WTC11 (cell line): ENCODE measurements around the gene NTN3. TPM values are rescaled to one million over a fixed set of nuclear protein-coding genes. Genes with fewer than 3 reads are reported as not detected.

Source experiments
- ATAC-seq: fragments of 200-7000 bp; cut with Tn5 transposase; 2 replicates; pipeline ENCODE4 v1.10.0; 2021; ENCODE audit warnings: mild to moderate bottlenecking, moderate library complexity
- CTCF ChIA-PET: fragments of 300-600 bp; sonication (Branson Sonifier 250); formaldehyde crosslinking; loops from one replicate; lab custom pipeline; 2021; ENCODE audit warnings: antibody characterized with exemption; lab: Charles Lee
- POLR2A ChIA-PET: fragments of 350-600 bp; sonication (Branson Sonifier 250); formaldehyde crosslinking; loops from one replicate; lab custom pipeline; 2021; ENCODE audit warnings: antibody characterized with exemption; lab: Charles Lee
- DNase-seq: peaks from one replicate; pipeline ENCODE4 v3.0.0; 2021; ENCODE audit warnings: low spot score
- H3K27ac Mint-ChIP-seq: 2 replicates; pipeline ENCODE4 v1.8.0; 2021; ENCODE audit warnings: mixed read lengths
- H3K27me3 Mint-ChIP-seq: 2 replicates; pipeline ENCODE4 v1.8.0; 2021; ENCODE audit warnings: low read depth, mild to moderate bottlenecking, moderate library complexity, mixed read lengths
- H3K36me3 Mint-ChIP-seq: 2 replicates; pipeline ENCODE4 v1.8.0; 2021; ENCODE audit warnings: mixed read lengths
- H3K4me1 Mint-ChIP-seq: 2 replicates; pipeline ENCODE4 v1.8.0; 2022; ENCODE audit warnings: mixed read lengths
- H3K4me3 Mint-ChIP-seq: 2 replicates; pipeline ENCODE4 v1.8.0; 2021; ENCODE audit warnings: mild to moderate bottlenecking, moderate library complexity, mixed read lengths
- H3K9me3 Mint-ChIP-seq: 2 replicates; pipeline ENCODE4 v1.8.0; 2021; ENCODE audit warnings: mixed read lengths
- ATF2 ChIP-seq: sonication (generic); formaldehyde crosslinking; IDR thresholded peaks from 2 replicates; pipeline ENCODE4 v1.8.1; 2022; ENCODE audit warnings: low read depth, missing genetic modification reagents, borderline replicate concordance
- CREB1 ChIP-seq: sonication (generic); formaldehyde crosslinking; IDR thresholded peaks from 2 replicates; pipeline ENCODE4 v1.8.0; 2023; ENCODE audit warnings: mild to moderate bottlenecking, missing genetic modification reagents
- E2F4 ChIP-seq: sonication (generic); formaldehyde crosslinking; IDR thresholded peaks from 2 replicates; pipeline ENCODE4 v1.8.1; 2022; ENCODE audit warnings: low read depth, mild to moderate bottlenecking, moderate library complexity, missing genetic modification reagents, borderline replicate concordance
- NFATC4 ChIP-seq: fragments of 250-450 bp; sonication (Bioruptor Pico); IDR thresholded peaks from 2 replicates; pipeline ENCODE4 v1.9.0; 2021; ENCODE audit warnings: mild to moderate bottlenecking
- SMAD3 ChIP-seq: sonication (generic); formaldehyde crosslinking; IDR thresholded peaks from 2 replicates; pipeline ENCODE4 v1.8.0; 2022; ENCODE audit warnings: missing genetic modification reagents, mild to moderate bottlenecking, borderline replicate concordance
- TEAD4 ChIP-seq: sonication (generic); formaldehyde crosslinking; IDR thresholded peaks from 2 replicates; pipeline ENCODE4 v1.8.0; 2022; ENCODE audit warnings: mild to moderate bottlenecking, missing genetic modification reagents
- ZNF219 ChIP-seq: sonication (generic); formaldehyde crosslinking; IDR thresholded peaks from 2 replicates; pipeline ENCODE4 v1.8.0; 2023; ENCODE audit warnings: missing genetic modification reagents, mild to moderate bottlenecking, borderline replicate concordance
- ZNF281 ChIP-seq: sonication (generic); formaldehyde crosslinking; IDR thresholded peaks from 2 replicates; pipeline ENCODE4 v1.8.0; 2023; ENCODE audit warnings: mild to moderate bottlenecking, missing genetic modification reagents
- ZNF317 ChIP-seq: sonication (generic); formaldehyde crosslinking; IDR thresholded peaks from 2 replicates; pipeline ENCODE4 v1.8.1; 2023; ENCODE audit warnings: low read depth, mild to moderate bottlenecking, moderate library complexity, missing genetic modification reagents, borderline replicate concordance
- ZNF396 ChIP-seq: fragments of 250-450 bp; sonication (Bioruptor Pico); IDR thresholded peaks from 2 replicates; pipeline ENCODE4 v1.8.0; 2021; ENCODE audit warnings: mild to moderate bottlenecking, moderate library complexity, borderline replicate concordance
- ZNF671 ChIP-seq: fragments of 250-450 bp; sonication (Bioruptor Pico); IDR thresholded peaks from 2 replicates; pipeline ENCODE4 v1.8.0; 2021; ENCODE audit warnings: mild to moderate bottlenecking
- total RNA-seq: library from RNA; stranded (reverse); gene quantifications from 3 replicates; pipeline ENCODE4 v1.2.3, GENCODE V29; 2021
- TF ChIP-seq, protein P1 (sequence below): sonication (generic); formaldehyde crosslinking; IDR thresholded peaks from 2 replicates; pipeline ENCODE4 v1.8.0; 2022; ENCODE audit warnings: mild to moderate bottlenecking, missing genetic modification reagents
- TF ChIP-seq, protein P2 (sequence below): sonication (generic); formaldehyde crosslinking; IDR thresholded peaks from 2 replicates; pipeline ENCODE4 v1.8.0; 2023; ENCODE audit warnings: missing genetic modification reagents
- TF ChIP-seq, protein P3 (sequence below): fragments of 250-450 bp; sonication (Bioruptor Pico); conservative IDR thresholded peaks from 2 replicates; pipeline ENCODE4 v1.9.0; 2021; ENCODE audit warnings: mild to moderate bottlenecking

NTN3 gene
- total RNA-seq, 1 experiment from 2014 or later, result 0.92 TPM

- no peak for TF ChIP-seq ATF2 (CRISPR knock-in tag)
- no peak for TF ChIP-seq NFATC4 (CRISPR knock-in tag)
- TF ChIP-seq ZNF396 (CRISPR knock-in tag), result no peak
- no peak for TF ChIP-seq SMAD3 (CRISPR knock-in tag)
- TF ChIP-seq ZNF219 (CRISPR knock-in tag), result no peak
- no peak for TF ChIP-seq ZNF671
- no peak for TF ChIP-seq E2F4 (CRISPR knock-in tag)
- no peak for TF ChIP-seq CREB1 (CRISPR knock-in tag)
- TF ChIP-seq ZNF317 (CRISPR knock-in tag), result no peak
- no peak for TF ChIP-seq TEAD4 (CRISPR knock-in tag)
- TF ChIP-seq, protein P1, sequence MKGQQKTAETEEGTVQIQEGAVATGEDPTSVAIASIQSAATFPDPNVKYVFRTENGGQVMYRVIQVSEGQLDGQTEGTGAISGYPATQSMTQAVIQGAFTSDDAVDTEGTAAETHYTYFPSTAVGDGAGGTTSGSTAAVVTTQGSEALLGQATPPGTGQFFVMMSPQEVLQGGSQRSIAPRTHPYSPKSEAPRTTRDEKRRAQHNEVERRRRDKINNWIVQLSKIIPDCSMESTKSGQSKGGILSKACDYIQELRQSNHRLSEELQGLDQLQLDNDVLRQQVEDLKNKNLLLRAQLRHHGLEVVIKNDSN, result no peak
Observed at GRCh38 chr16:2495041-2495440, 23.9 kb downstream of the NTN3 start (continued).

DNA sequence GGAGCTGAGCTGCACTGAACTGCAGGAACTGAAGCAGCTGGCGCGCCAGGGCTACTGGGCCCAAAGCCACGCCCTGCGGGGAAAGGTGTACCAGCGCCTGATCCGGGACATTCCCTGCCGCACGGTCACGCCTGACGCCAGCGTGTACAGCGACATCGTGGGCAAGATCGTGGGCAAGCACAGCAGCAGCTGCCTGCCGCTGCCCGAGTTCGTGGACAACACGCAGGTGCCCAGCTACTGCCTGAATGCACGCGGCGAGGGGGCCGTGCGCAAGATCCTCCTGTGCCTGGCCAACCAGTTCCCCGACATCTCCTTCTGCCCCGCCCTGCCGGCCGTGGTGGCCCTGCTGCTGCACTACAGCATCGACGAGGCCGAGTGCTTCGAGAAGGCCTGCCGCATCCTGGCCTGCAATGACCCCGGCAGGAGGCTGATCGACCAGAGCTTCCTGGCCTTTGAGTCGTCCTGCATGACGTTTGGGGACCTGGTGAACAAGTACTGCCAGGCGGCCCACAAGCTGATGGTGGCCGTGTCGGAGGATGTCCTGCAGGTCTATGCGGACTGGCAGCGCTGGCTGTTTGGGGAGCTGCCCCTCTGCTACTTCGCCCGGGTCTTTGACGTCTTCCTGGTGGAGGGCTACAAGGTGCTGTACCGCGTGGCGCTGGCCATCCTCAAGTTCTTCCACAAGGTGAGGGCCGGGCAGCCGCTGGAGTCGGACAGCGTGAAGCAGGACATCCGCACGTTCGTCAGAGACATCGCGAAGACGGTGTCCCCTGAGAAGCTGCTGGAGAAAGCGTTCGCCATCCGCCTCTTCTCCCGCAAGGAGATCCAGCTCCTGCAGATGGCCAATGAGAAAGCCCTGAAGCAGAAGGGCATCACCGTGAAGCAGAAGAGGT is 25.4 kb downstream of the NTN3 start:
- TF ChIP-seq, protein P2, sequence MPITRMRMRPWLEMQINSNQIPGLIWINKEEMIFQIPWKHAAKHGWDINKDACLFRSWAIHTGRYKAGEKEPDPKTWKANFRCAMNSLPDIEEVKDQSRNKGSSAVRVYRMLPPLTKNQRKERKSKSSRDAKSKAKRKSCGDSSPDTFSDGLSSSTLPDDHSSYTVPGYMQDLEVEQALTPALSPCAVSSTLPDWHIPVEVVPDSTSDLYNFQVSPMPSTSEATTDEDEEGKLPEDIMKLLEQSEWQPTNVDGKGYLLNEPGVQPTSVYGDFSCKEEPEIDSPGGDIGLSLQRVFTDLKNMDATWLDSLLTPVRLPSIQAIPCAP (CRISPR knock-in tag), result no peak
- TF ChIP-seq, protein P3, sequence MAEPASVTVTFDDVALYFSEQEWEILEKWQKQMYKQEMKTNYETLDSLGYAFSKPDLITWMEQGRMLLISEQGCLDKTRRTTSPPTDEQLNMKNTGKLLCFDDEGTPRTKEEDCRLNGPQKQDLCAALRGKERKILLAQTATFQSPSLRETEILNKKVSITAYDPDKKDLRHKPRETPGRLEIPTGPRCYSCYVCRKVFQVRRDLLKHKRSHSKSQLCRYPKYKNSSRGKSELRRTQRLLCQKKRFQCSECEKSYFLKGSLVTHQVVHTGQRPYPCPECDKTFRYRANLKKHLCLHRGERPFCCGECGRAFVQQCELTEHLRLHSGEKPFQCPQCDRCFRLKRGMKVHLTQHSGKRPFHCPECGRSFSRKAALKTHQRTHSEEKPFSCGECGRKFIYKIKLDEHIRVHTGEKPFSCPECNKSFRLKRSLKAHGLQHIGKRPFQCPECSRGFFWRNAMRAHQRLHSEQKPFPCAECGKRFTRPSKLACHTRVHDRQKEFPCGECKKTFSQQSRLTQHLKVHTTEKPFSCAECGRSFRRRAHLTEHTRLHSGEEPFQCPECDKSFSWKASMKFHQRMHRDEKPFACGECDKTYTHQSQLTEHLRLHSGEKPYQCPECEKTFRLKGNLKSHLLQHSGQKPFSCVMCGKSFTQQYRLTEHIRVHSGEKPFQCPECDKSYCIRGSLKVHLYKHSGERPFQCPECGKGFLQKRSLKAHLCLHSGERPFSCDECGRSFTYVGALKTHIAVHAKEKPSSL, result no peak
- no peak for TF ChIP-seq ZNF281 (CRISPR knock-in tag)
- TF ChIP-seq, all 79 proteins: peak for 0
- CTCF ChIA-PET, result interaction anchor here (1.1 kb wide), 1 partner anchor 19 kb away, joined by 3 read pairs; no protein-coding TSS in a partner anchor
- no peak overlapping the region for H3K27ac Mint-ChIP-seq
- POLR2A ChIA-PET, result no interaction called here
- H3K9me3 Mint-ChIP-seq, result no peaks in the 10 kb centered on the region
- peaks cover 5% of the 10 kb centered on the region for H3K36me3 Mint-ChIP-seq
- H3K27me3 Mint-ChIP-seq, result no peaks in the 10 kb centered on the region
- H3K4me1 Mint-ChIP-seq, result no peaks in the 10 kb centered on the region
- DNase-seq, result no peak
- no peak for ATAC-seq
- no peak overlapping the region for H3K4me3 Mint-ChIP-seq
